Measurements from ENCODE around the gene RIPPLY1. TPM values are rescaled to one million over a fixed set of nuclear protein-coding genes. Genes with fewer than 3 reads are reported as not detected.
"Not testable (repeated sequence)": the region's sequence is repeated elsewhere in the genome, so short reads cannot be mapped to it uniquely, and the experiment has no call there.

The RIPPLY1 gene
- total RNA-seq, 6 experiments from 2014 or later, result not detected

DNA sequence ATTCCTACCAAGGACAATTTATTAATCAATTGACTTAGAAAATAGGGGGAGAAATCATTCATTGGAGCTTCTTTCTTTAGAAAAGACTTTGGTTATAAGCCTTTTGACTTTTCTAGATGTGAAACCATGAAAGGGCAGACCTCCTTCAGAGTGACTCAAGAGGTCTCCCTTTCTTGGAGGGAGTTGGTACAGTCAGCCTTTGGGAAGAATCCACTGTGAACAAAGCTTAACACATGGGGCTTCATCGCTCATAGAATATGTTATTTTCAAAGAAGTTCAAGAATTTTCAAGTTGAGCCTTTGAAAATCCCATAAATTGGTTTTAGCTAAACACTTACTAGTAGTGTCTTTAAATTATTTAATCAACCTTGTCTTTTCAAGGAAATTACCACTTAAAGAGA, 28.0 kb downstream of the RIPPLY1 start:
- no peak for TF ChIP-seq CTCF (IDR thresholded peaks at IDR 0.05)
- H3K27me3 Mint-ChIP-seq (ENCODE audit: insufficient read depth), result no peaks in the 10 kb centered on the region
- no peaks in the 10 kb centered on the region for H3K4me1 Mint-ChIP-seq (ENCODE audit: low read depth)
- peaks cover 5% of the 10 kb centered on the region; the same call in 1 of the 2 replicates for H3K36me3 Mint-ChIP-seq (ENCODE audit: low read depth)
- no peaks in the 10 kb centered on the region for H3K9me3 Mint-ChIP-seq
- DNase-seq, result no peak
- no peak overlapping the region for H3K4me3 Mint-ChIP-seq
- H3K27ac Mint-ChIP-seq, result no peak overlapping the region

DNA sequence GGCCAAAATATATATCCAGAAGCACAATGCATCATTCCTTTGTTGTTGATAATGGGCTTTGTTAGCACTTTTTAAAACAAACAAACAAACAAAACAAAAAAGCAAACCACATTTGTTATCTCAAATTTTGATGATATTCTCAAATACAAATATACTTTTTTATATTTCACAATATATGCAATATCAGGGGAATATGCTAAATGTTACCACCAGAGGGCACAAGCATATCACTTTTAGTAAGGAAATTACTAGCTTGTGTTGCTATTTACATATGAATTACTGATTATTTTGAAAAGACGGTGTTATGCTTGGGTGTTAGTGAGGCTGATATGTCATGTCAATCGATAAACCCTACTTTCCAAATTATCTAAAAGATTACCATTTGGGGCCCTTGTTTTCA, 29.1 kb downstream of the RIPPLY1 start:
- Mint-ChIP-seq H3K9me3 (no peaks in the 10 kb centered on the region), H3K36me3 (ENCODE audit: low read depth) (peaks cover 3% of the 10 kb centered on the region; the same call in 1 of the 2 replicates), H3K27ac (no peak overlapping the region), H3K4me3 (no peak overlapping the region), H3K27me3 (ENCODE audit: insufficient read depth) (no peaks in the 10 kb centered on the region), H3K4me1 (ENCODE audit: low read depth) (no peaks in the 10 kb centered on the region)
- peak; percentile 79 for TF ChIP-seq CTCF (IDR thresholded peaks at IDR 0.05)
- DNase-seq, result peak; percentile 8

DNA sequence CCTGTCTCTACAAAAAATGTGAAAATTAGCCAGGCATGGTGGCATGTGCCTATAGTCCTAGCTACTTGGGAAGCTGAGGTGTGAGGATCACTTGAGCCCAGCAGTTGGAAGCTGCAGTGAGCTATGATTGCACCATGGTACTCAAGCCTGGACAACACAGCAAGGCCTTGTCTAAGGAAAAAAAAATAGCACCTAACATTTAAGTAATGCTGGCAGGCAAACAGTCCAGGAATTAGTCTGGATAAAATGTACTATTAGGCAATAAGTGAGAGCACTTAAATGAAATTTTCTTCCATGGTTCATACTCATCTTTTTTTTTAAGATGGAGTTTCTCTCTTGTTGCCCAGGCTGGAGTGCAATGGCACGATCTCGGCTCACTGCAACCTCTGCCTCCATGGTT, 30.3 kb downstream of the RIPPLY1 start:
- H3K36me3 Mint-ChIP-seq (ENCODE audit: low read depth); H3K27me3 Mint-ChIP-seq (ENCODE audit: insufficient read depth); H3K4me3 Mint-ChIP-seq; H3K9me3 Mint-ChIP-seq; H3K27ac Mint-ChIP-seq; H3K4me1 Mint-ChIP-seq (ENCODE audit: low read depth); DNase-seq: not testable (repeated sequence)

DNA sequence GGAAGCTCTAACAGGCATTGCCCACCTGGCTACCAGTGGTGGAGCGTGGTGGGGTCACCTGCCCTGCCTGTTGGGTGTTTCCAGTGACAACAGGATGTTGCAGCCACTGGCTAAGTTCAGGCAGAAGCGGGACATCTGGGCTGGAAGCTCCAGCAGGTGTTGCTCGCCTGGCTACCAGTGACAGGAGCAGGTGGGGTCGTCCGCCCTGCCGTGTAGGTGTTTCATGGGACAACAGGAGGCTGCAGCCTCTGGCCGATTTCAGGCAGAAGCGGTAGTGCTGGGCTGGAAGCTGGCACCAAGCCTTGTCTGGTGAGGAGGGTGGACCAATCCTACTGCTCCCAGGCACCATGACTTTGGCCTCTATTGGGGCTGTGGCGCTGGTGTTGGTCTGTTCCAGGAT, 39.4 kb downstream of the RIPPLY1 start:
- TF ChIP-seq CTCF (IDR thresholded peaks at IDR 0.05), result no peak
- Mint-ChIP-seq H3K27me3 (ENCODE audit: insufficient read depth) (no peaks in the 10 kb centered on the region; the same call in 1 of the 2 replicates), H3K4me1 (ENCODE audit: low read depth) (peaks cover 15% of the 10 kb centered on the region), H3K36me3 (ENCODE audit: low read depth) (0 out of 2 replicates have a peak, but pooled peaks cover 4% of the 10 kb centered on the region), H3K4me3 (no peak overlapping the region), H3K9me3 (no peaks in the 10 kb centered on the region), H3K27ac (no peak overlapping the region)
- DNase-seq, result no peak

GRCh38 chrX:106862972-106863688, 40.0 kb downstream of the RIPPLY1 start:
- no peaks in the 10 kb centered on the region for H3K9me3 Mint-ChIP-seq
- H3K36me3 Mint-ChIP-seq (ENCODE audit: low read depth), result peaks cover 6% of the 10 kb centered on the region; the same call in 1 of the 2 replicates
- TF ChIP-seq CTCF (IDR thresholded peaks at IDR 0.05), result peak; percentile 60
- H3K27me3 Mint-ChIP-seq (ENCODE audit: insufficient read depth), result no peaks in the 10 kb centered on the region; the same call in 1 of the 2 replicates
- H3K27ac Mint-ChIP-seq, result no peak overlapping the region
- no peak overlapping the region for H3K4me3 Mint-ChIP-seq
- peaks cover 15% of the 10 kb centered on the region for H3K4me1 Mint-ChIP-seq (ENCODE audit: low read depth)
- no peak for DNase-seq

Other genes starting within 250 kb of the RIPPLY1 start
- under 1 TPM in 4 of 6 experiments, not detected in 2; 0.07 to 0.14 (median 0.07) TPM for gene RNF128, start 176.6 kb downstream of the RIPPLY1 start, total RNA-seq (2021; fragmentation: NEBNext Ultra II Directional; extraction: Animal tissue kit (Norgen Biotek cat#: 25700))
- gene TBC1D8B, start 100.7 kb downstream of the RIPPLY1 start, total RNA-seq (2021; fragmentation: NEBNext Ultra II Directional; extraction: Animal tissue kit (Norgen Biotek cat#: 25700)), result 10 to 100 TPM; 14.4 to 18.0 (median 14.7) TPM
- not detected for gene CLDN2, start 17.1 kb upstream of the RIPPLY1 start, total RNA-seq (2021; fragmentation: NEBNext Ultra II Directional; extraction: Animal tissue kit (Norgen Biotek cat#: 25700))
- gene MORC4, start 96.9 kb upstream of the RIPPLY1 start, total RNA-seq (2021; fragmentation: NEBNext Ultra II Directional; extraction: Animal tissue kit (Norgen Biotek cat#: 25700)), result 10 to 100 TPM; 23.6 to 27.7 (median 25.4) TPM
- gene RBM41, start 215.5 kb upstream of the RIPPLY1 start, total RNA-seq (2021; fragmentation: NEBNext Ultra II Directional; extraction: Animal tissue kit (Norgen Biotek cat#: 25700)), result 10 to 100 TPM; 11.4 to 14.0 (median 12.7) TPM

Measured in HFFc6 (cell line).